Inflammatory macrophage (primary cell): ENCODE measurements around the gene DNAH9.

Source experiments
- DNase-seq, 2 donors: peaks; one replicate each; pipeline ENCODE4 v3.0.0-alpha.2; 2020 to 2022
- total RNA-seq, 18 experiments: gene quantifications; one replicate each; lab custom pipeline; 2026; ENCODE audit warnings: mixed read lengths in 6 of 18, inconsistent platforms in 2 of 18; lab: John Stamatoyannopoulos, UW

DNAH9 gene
- 0 to 0.72 (median 0.06) reads per million in 18 experiments for total RNA-seq

- DNase-seq: peak in 1 of 2 donors; percentile 0
These were observed at the start of gene DNAH9 for GRCh38 chr17:11598274-11599221. Gene DNAH9, plus strand, starts transcription at chr17:11598470. Its CDS starts 29 bp downstream, at chr17:11598499.

GRCh38 chr17:11550431-11550830 lies 47.8 kb upstream of the DNAH9 start:
- no peak for DNase-seq

- DNase-seq: no peak
These were observed 46.8 kb upstream of the DNAH9 start for GRCh38 chr17:11551442-11551841.

GRCh38 chr17:11553135-11553534 lies 45.1 kb upstream of the DNAH9 start:
- DNase-seq: no peak

GRCh38 chr17:11554042-11554441 lies 44.2 kb upstream of the DNAH9 start:
- DNase-seq: no peak

- no peak for DNase-seq
These were observed 43.7 kb upstream of the DNAH9 start for GRCh38 chr17:11554542-11554941.

GRCh38 chr17:11555530-11555929 lies 42.7 kb upstream of the DNAH9 start:
- DNase-seq: no peak

- DNase-seq: no peak
These were observed 40.4 kb upstream of the DNAH9 start for GRCh38 chr17:11557727-11558452.

- no peak for DNase-seq
These were observed 39.5 kb upstream of the DNAH9 start for GRCh38 chr17:11558681-11559234.

- DNase-seq: no peak
These were observed 38.7 kb upstream of the DNAH9 start for GRCh38 chr17:11559601-11560000.

- DNase-seq: no peak
These were observed 37.0 kb upstream of the DNAH9 start for GRCh38 chr17:11561281-11561680.

- no peak for DNase-seq
These were observed 36.6 kb upstream of the DNAH9 start for GRCh38 chr17:11561702-11562101.

- no peak for DNase-seq
These were observed 33.5 kb upstream of the DNAH9 start for GRCh38 chr17:11564589-11565380.

GRCh38 chr17:11565591-11565990 lies 32.7 kb upstream of the DNAH9 start:
- no peak for DNase-seq

- DNase-seq: no peak
These were observed 19.3 kb upstream of the DNAH9 start for GRCh38 chr17:11578998-11579397.

- no peak for DNase-seq
These were observed 17.6 kb upstream of the DNAH9 start for GRCh38 chr17:11580677-11581076.

GRCh38 chr17:11582217-11582616 lies 16.1 kb upstream of the DNAH9 start:
- DNase-seq: no peak

GRCh38 chr17:11583306-11583992 lies 14.8 kb upstream of the DNAH9 start:
- no peak for DNase-seq

GRCh38 chr17:11589716-11590115 lies 8.6 kb upstream of the DNAH9 start:
- no peak for DNase-seq

- DNase-seq: no peak
These were observed 3.4 kb downstream of the DNAH9 start for GRCh38 chr17:11601661-11602060.

GRCh38 chr17:11608396-11608795 lies 10.1 kb downstream of the DNAH9 start:
- no peak for DNase-seq
